WTC11 (cell line): ENCODE measurements around the gene NCBP1. TPM values are rescaled to one million over a fixed set of nuclear protein-coding genes. Genes with fewer than 3 reads are reported as not detected.

Experiments
- ATAC-seq: fragments of 200-7000 bp; cut with Tn5 transposase; 2 replicates; pipeline ENCODE4 v1.10.0; 2021; ENCODE audit warnings: mild to moderate bottlenecking, moderate library complexity
- CTCF ChIA-PET: fragments of 300-600 bp; sonication (Branson Sonifier 250); formaldehyde crosslinking; loops from one replicate; lab custom pipeline; 2021; ENCODE audit warnings: antibody characterized with exemption; lab: Charles Lee
- POLR2A ChIA-PET: fragments of 350-600 bp; sonication (Branson Sonifier 250); formaldehyde crosslinking; loops from one replicate; lab custom pipeline; 2021; ENCODE audit warnings: antibody characterized with exemption; lab: Charles Lee
- DNase-seq: peaks from one replicate; pipeline ENCODE4 v3.0.0; 2021; ENCODE audit warnings: low spot score
- H3K27ac Mint-ChIP-seq: 2 replicates; pipeline ENCODE4 v1.8.0; 2021; ENCODE audit warnings: mixed read lengths
- H3K27me3 Mint-ChIP-seq: 2 replicates; pipeline ENCODE4 v1.8.0; 2021; ENCODE audit warnings: low read depth, mild to moderate bottlenecking, moderate library complexity, mixed read lengths
- H3K36me3 Mint-ChIP-seq: 2 replicates; pipeline ENCODE4 v1.8.0; 2021; ENCODE audit warnings: mixed read lengths
- H3K4me1 Mint-ChIP-seq: 2 replicates; pipeline ENCODE4 v1.8.0; 2022; ENCODE audit warnings: mixed read lengths
- H3K4me3 Mint-ChIP-seq: 2 replicates; pipeline ENCODE4 v1.8.0; 2021; ENCODE audit warnings: mild to moderate bottlenecking, moderate library complexity, mixed read lengths
- H3K9me3 Mint-ChIP-seq: 2 replicates; pipeline ENCODE4 v1.8.0; 2021; ENCODE audit warnings: mixed read lengths
- ARID4B ChIP-seq: sonication (generic); formaldehyde crosslinking; IDR thresholded peaks from 2 replicates; pipeline ENCODE4 v1.8.0; 2023; ENCODE audit warnings: missing genetic modification reagents, mild to moderate bottlenecking, borderline replicate concordance
- CREB1 ChIP-seq: sonication (generic); formaldehyde crosslinking; IDR thresholded peaks from 2 replicates; pipeline ENCODE4 v1.8.0; 2023; ENCODE audit warnings: mild to moderate bottlenecking, missing genetic modification reagents
- JAZF1 ChIP-seq: fragments of 250-450 bp; sonication (Bioruptor Pico); IDR thresholded peaks from 2 replicates; pipeline ENCODE4 v1.9.0; 2021; ENCODE audit warnings: moderate library complexity, mild to moderate bottlenecking, inconsistent platforms
- MXD4 ChIP-seq: fragments of 250-450 bp; sonication (Bioruptor Pico); IDR thresholded peaks from 2 replicates; pipeline ENCODE4 v1.8.0; 2021; ENCODE audit warnings: mild to moderate bottlenecking, moderate library complexity, borderline replicate concordance
- NFE2L1 ChIP-seq: sonication (generic); formaldehyde crosslinking; IDR thresholded peaks from 2 replicates; pipeline ENCODE4 v1.8.1; 2023; ENCODE audit warnings: missing genetic modification reagents
- NFYB ChIP-seq: sonication (generic); formaldehyde crosslinking; conservative IDR thresholded peaks from 2 replicates; pipeline ENCODE4 v1.8.0; 2022; ENCODE audit warnings: low read depth, missing genetic modification reagents
- NR1H2 ChIP-seq: sonication (generic); formaldehyde crosslinking; IDR thresholded peaks from 2 replicates; pipeline ENCODE4 v1.9.0; 2021; ENCODE audit warnings: mild to moderate bottlenecking, moderate library complexity, missing genetic modification reagents
- PRDM15 ChIP-seq: sonication (generic); formaldehyde crosslinking; IDR thresholded peaks from 2 replicates; pipeline ENCODE4 v1.8.0; 2022; ENCODE audit warnings: missing genetic modification reagents
- PRRX2 ChIP-seq: fragments of 250-450 bp; sonication (Bioruptor Pico); IDR thresholded peaks from 2 replicates; pipeline ENCODE4 v1.8.0; 2021; ENCODE audit warnings: mild to moderate bottlenecking
- RELA ChIP-seq: sonication (generic); formaldehyde crosslinking; IDR thresholded peaks from 2 replicates; pipeline ENCODE4 v1.8.1; 2022; ENCODE audit warnings: missing genetic modification reagents, mild to moderate bottlenecking, borderline replicate concordance
- SP1 ChIP-seq: sonication (generic); formaldehyde crosslinking; conservative IDR thresholded peaks from 2 replicates; pipeline ENCODE4 v1.8.1; 2022; ENCODE audit warnings: missing genetic modification reagents
- ZBTB21 ChIP-seq: sonication (generic); formaldehyde crosslinking; IDR thresholded peaks from 2 replicates; pipeline ENCODE4 v1.8.1; 2023; ENCODE audit warnings: mild to moderate bottlenecking, missing genetic modification reagents, borderline replicate concordance
- total RNA-seq: library from RNA; stranded (reverse); gene quantifications from 3 replicates; pipeline ENCODE4 v1.2.3, GENCODE V29; 2021
- TF ChIP-seq, protein P1 (sequence below): sonication (generic); formaldehyde crosslinking; IDR thresholded peaks from 2 replicates; pipeline ENCODE4 v1.8.1; 2023; ENCODE audit warnings: mild to moderate bottlenecking, missing genetic modification reagents, moderate library complexity
- TF ChIP-seq, protein P2 (sequence below): fragments of 250-450 bp; sonication (Bioruptor Pico); IDR thresholded peaks from 2 replicates; pipeline ENCODE4 v1.9.0; 2021; ENCODE audit warnings: mild to moderate bottlenecking, borderline replicate concordance
- TF ChIP-seq, protein P3 (sequence below): sonication (generic); formaldehyde crosslinking; IDR thresholded peaks from 2 replicates; pipeline ENCODE4 v1.8.1; 2023; ENCODE audit warnings: mild to moderate bottlenecking, missing genetic modification reagents, moderate library complexity
- TF ChIP-seq, protein P4 (sequence below): sonication (generic); formaldehyde crosslinking; IDR thresholded peaks from 2 replicates; pipeline ENCODE4 v1.8.0; 2023; ENCODE audit warnings: mild to moderate bottlenecking, missing genetic modification reagents

Gene NCBP1
- total RNA-seq, 1 experiment from 2014 or later, result 61.1 TPM

GRCh38 chr9:97696803-97697601 is 63.4 kb downstream of the NCBP1 start, which contains the start of gene XPA:
XPA (minus strand) TSS chr9:97697340; CDS start chr9:97697292, 48 bp downstream.
- H3K27me3 Mint-ChIP-seq, result peaks cover 50% of the 10 kb centered on the region
- no peaks in the 10 kb centered on the region for H3K9me3 Mint-ChIP-seq
- ChIA-PET POLR2A (no interaction called here), CTCF (interaction anchor here (0.6 to 2.3 kb wide), 10 partner anchors 17 to 338 kb away, joined by 3 to 8 read pairs (median 4); no protein-coding TSS in a partner anchor)
- peaks cover 20% of the 10 kb centered on the region for H3K4me1 Mint-ChIP-seq
- ATAC-seq (peak; percentile 99), DNase-seq (peak; percentile 96)
- peak within 1 kb of the TSS; percentile 78 for H3K4me3 Mint-ChIP-seq
- no peaks in the 10 kb centered on the region for H3K36me3 Mint-ChIP-seq
- H3K27ac Mint-ChIP-seq, result peak within 1 kb of the TSS; percentile 35; the same call in 1 of the 2 replicates
- TF ChIP-seq, protein P1, sequence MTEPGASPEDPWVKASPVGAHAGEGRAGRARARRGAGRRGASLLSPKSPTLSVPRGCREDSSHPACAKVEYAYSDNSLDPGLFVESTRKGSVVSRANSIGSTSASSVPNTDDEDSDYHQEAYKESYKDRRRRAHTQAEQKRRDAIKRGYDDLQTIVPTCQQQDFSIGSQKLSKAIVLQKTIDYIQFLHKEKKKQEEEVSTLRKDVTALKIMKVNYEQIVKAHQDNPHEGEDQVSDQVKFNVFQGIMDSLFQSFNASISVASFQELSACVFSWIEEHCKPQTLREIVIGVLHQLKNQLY (CRISPR knock-in tag), result no peak
- TF ChIP-seq PRRX2 (no peak), NR1H2 (CRISPR knock-in tag) (no peak), MXD4 (no peak), ZBTB21 (CRISPR knock-in tag) (0 out of 2 replicates have a peak, but pooled peaks have one; percentile 61), NFYB (CRISPR knock-in tag) (no peak), NFE2L1 (CRISPR knock-in tag) (no peak), JAZF1 (CRISPR knock-in tag) (no peak), RELA (CRISPR knock-in tag) (0 out of 2 replicates have a peak, but pooled peaks have one; percentile 73), SP1 (CRISPR knock-in tag) (0 out of 2 replicates have a peak, but pooled peaks have one; percentile 44), ARID4B (peak; percentile 36; the same call in 1 of the 2 replicates), PRDM15 (CRISPR knock-in tag) (no peak), CREB1 (CRISPR knock-in tag) (no peak)
- TF ChIP-seq, protein P2, sequence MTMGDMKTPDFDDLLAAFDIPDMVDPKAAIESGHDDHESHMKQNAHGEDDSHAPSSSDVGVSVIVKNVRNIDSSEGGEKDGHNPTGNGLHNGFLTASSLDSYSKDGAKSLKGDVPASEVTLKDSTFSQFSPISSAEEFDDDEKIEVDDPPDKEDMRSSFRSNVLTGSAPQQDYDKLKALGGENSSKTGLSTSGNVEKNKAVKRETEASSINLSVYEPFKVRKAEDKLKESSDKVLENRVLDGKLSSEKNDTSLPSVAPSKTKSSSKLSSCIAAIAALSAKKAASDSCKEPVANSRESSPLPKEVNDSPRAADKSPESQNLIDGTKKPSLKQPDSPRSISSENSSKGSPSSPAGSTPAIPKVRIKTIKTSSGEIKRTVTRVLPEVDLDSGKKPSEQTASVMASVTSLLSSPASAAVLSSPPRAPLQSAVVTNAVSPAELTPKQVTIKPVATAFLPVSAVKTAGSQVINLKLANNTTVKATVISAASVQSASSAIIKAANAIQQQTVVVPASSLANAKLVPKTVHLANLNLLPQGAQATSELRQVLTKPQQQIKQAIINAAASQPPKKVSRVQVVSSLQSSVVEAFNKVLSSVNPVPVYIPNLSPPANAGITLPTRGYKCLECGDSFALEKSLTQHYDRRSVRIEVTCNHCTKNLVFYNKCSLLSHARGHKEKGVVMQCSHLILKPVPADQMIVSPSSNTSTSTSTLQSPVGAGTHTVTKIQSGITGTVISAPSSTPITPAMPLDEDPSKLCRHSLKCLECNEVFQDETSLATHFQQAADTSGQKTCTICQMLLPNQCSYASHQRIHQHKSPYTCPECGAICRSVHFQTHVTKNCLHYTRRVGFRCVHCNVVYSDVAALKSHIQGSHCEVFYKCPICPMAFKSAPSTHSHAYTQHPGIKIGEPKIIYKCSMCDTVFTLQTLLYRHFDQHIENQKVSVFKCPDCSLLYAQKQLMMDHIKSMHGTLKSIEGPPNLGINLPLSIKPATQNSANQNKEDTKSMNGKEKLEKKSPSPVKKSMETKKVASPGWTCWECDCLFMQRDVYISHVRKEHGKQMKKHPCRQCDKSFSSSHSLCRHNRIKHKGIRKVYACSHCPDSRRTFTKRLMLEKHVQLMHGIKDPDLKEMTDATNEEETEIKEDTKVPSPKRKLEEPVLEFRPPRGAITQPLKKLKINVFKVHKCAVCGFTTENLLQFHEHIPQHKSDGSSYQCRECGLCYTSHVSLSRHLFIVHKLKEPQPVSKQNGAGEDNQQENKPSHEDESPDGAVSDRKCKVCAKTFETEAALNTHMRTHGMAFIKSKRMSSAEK, result no peak
- TF ChIP-seq, protein P3, sequence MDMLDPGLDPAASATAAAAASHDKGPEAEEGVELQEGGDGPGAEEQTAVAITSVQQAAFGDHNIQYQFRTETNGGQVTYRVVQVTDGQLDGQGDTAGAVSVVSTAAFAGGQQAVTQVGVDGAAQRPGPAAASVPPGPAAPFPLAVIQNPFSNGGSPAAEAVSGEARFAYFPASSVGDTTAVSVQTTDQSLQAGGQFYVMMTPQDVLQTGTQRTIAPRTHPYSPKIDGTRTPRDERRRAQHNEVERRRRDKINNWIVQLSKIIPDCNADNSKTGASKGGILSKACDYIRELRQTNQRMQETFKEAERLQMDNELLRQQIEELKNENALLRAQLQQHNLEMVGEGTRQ, result 0 out of 2 replicates have a peak, but pooled peaks have one; percentile 20
- TF ChIP-seq, protein P4, sequence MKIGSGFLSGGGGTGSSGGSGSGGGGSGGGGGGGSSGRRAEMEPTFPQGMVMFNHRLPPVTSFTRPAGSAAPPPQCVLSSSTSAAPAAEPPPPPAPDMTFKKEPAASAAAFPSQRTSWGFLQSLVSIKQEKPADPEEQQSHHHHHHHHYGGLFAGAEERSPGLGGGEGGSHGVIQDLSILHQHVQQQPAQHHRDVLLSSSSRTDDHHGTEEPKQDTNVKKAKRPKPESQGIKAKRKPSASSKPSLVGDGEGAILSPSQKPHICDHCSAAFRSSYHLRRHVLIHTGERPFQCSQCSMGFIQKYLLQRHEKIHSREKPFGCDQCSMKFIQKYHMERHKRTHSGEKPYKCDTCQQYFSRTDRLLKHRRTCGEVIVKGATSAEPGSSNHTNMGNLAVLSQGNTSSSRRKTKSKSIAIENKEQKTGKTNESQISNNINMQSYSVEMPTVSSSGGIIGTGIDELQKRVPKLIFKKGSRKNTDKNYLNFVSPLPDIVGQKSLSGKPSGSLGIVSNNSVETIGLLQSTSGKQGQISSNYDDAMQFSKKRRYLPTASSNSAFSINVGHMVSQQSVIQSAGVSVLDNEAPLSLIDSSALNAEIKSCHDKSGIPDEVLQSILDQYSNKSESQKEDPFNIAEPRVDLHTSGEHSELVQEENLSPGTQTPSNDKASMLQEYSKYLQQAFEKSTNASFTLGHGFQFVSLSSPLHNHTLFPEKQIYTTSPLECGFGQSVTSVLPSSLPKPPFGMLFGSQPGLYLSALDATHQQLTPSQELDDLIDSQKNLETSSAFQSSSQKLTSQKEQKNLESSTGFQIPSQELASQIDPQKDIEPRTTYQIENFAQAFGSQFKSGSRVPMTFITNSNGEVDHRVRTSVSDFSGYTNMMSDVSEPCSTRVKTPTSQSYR (CRISPR knock-in tag), result no peak
